Stimulated activated CD4-positive, alpha-beta T cell treated with anti-CD3 and anti-CD28 coated beads, Interleukin-2, amount 100 ng/mL, for 4 hours (primary cell): ENCODE measurements around the gene INTS6L.
"Not testable (repeated sequence)": the region's sequence is repeated elsewhere in the genome, so short reads cannot be mapped to it uniquely, and the experiment has no call there.

Experiments
- DNase-seq: peaks from one replicate; pipeline ENCODE4 v3.0.0-alpha.2; 2020; ENCODE audit warnings: low read depth

Gene INTS6L

DNA sequence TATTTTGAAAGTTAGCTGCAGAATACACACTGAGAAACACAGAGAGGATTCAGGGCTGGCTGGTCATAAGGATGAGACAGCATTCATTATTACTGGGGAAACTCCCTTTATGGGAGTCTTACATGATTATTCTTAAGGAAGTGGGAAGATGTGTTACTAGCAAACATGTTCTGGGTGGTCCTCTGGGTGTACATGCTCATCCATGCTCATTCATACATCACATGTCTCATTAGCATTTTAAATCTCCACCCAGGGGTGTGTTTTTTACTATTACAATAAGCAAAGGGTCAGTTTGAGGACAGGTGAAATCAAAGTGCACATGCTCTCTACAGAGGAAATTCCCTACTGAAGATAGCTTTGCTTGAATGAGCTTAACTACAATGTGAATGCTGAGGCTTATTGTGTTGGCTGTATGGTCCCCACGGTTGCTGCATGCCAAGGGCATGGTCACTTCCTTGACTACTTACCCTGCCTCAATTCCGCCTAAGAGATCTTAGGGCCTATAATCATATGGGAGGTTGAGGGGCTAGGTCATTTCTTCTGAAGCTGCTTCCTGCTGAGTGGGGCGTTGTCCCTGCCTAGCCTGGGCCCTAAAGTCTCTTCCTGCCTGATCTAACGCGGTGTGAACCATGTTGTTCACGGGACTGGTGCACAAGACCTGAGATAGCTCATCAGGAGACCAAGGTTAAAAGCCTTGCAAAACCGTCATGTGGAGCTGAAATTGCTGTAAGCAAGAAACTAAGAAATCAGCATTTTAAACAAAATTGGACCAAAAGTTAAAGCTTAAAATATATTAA lies 104.1 kb downstream of the INTS6L start:
- not testable (repeated sequence) for DNase-seq

- no peak for DNase-seq
These were observed 105.5 kb downstream of the INTS6L start for GRCh38 chrX:135625995-135626394.

DNA sequence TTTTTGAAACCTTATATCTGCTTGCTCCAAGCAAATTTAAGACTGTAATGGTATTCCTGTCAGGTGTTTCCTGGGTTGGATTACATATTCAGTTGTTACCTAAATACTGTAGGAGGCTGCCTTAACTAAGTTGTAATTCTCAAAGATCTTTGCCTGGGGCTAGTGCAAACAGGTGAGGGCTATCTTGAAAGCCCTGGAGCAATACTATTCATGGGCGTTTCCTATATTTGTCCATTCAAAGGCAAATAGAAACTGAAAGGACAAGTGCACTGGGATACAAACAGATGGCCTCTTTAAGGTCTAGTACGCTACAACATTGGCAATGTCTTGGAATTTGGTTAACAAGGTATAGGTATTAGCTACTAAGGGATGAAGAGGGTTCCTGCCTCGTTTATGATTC lies 108.9 kb downstream of the INTS6L start:
- no peak for DNase-seq
